ENCODE results near the gene ZDHHC24. TPM values are rescaled to one million over a fixed set of nuclear protein-coding genes. Genes with fewer than 3 reads are reported as not detected.

ZDHHC24 gene
- total RNA-seq, 1 donor from 2014 or later: 16.5 TPM

DNA sequence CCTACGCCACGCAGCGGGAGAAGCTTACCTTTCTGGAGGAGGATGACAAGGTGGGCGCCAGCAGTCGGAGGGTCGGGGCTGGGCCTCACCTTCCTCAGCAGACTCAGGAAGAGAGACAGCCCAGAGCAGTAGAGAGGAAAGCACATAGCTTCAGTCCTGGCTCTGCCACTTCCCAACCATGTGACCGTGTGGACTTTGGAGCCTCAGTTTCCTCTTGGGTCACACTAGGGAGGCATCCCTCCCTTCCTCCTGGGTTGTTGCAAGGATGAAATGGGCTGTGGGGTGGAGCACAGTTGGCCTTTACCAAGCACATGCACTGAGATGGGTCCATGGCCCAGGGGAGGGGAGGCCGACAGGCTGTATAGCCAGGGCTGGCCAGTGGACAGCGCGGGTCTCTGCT is 52.7 kb downstream of the ZDHHC24 start:
- Histone ChIP-seq H3K4me1 (no peaks in the 10 kb centered on the region), H3K36me3 (peaks cover 0 to 21% of the 10 kb centered on the region in 2 donors), H3K4me3 (no peak overlapping the region)

GRCh38 chr11:66492161-66492865 is 53.5 kb downstream of the ZDHHC24 start:
- H3K27me3 ChIP-seq: no peaks in the 10 kb centered on the region
- no peak overlapping the region for H3K27ac ChIP-seq
- no peak for TF ChIP-seq POLR2A (IDR thresholded peaks at IDR 0.05)
- TF ChIP-seq POLR2AphosphoS5 (IDR thresholded peaks at IDR 0.05; ENCODE audit: insufficient read depth in 1 of 2, low read depth in 1 of 2): no peak
- H3K36me3 ChIP-seq: peaks cover 0 to 22% of the 10 kb centered on the region in 2 donors
- intact Hi-C loops (cut with DNase I): no loop called here
- no peak for DNase-seq (ENCODE audit: extremely low spot score in 2 of 2)
- H3K4me1 ChIP-seq: no peaks in the 10 kb centered on the region
- H3K9me3 ChIP-seq: no peaks in the 10 kb centered on the region
- no peak overlapping the region for H3K4me3 ChIP-seq

More for the DNA sequence above, 52.7 kb downstream of the ZDHHC24 start:
- H3K27ac ChIP-seq: no peak overlapping the region
- no peaks in the 10 kb centered on the region for H3K9me3 ChIP-seq
- TF ChIP-seq, protein P1, sequence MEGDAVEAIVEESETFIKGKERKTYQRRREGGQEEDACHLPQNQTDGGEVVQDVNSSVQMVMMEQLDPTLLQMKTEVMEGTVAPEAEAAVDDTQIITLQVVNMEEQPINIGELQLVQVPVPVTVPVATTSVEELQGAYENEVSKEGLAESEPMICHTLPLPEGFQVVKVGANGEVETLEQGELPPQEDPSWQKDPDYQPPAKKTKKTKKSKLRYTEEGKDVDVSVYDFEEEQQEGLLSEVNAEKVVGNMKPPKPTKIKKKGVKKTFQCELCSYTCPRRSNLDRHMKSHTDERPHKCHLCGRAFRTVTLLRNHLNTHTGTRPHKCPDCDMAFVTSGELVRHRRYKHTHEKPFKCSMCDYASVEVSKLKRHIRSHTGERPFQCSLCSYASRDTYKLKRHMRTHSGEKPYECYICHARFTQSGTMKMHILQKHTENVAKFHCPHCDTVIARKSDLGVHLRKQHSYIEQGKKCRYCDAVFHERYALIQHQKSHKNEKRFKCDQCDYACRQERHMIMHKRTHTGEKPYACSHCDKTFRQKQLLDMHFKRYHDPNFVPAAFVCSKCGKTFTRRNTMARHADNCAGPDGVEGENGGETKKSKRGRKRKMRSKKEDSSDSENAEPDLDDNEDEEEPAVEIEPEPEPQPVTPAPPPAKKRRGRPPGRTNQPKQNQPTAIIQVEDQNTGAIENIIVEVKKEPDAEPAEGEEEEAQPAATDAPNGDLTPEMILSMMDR (IDR thresholded peaks at IDR 0.05): no peak
- TF ChIP-seq POLR2A (IDR thresholded peaks at IDR 0.05): no peak
- no peaks in the 10 kb centered on the region for H3K27me3 ChIP-seq
- DNase-seq (ENCODE audit: extremely low spot score in 2 of 2): no peak
- intact Hi-C loops (cut with DNase I): no loop called here

- Histone ChIP-seq H3K4me3 (no peak overlapping the region), H3K4me1 (no peaks in the 10 kb centered on the region), H3K36me3 (peaks cover 0 to 20% of the 10 kb centered on the region in 2 donors), H3K27me3 (no peaks in the 10 kb centered on the region), H3K9me3 (no peaks in the 10 kb centered on the region), H3K27ac (no peak overlapping the region)
- intact Hi-C loops (cut with DNase I): no loop called here
- TF ChIP-seq, protein P1 (IDR thresholded peaks at IDR 0.05): no peak
- TF ChIP-seq POLR2A (IDR thresholded peaks at IDR 0.05) (no peak), POLR2AphosphoS5 (IDR thresholded peaks at IDR 0.05; ENCODE audit: insufficient read depth in 1 of 2, low read depth in 1 of 2) (no peak)
- DNase-seq (ENCODE audit: extremely low spot score in 2 of 2): no peak
Measured at GRCh38 chr11:66491315-66491935, 54.4 kb downstream of the ZDHHC24 start.

DNA sequence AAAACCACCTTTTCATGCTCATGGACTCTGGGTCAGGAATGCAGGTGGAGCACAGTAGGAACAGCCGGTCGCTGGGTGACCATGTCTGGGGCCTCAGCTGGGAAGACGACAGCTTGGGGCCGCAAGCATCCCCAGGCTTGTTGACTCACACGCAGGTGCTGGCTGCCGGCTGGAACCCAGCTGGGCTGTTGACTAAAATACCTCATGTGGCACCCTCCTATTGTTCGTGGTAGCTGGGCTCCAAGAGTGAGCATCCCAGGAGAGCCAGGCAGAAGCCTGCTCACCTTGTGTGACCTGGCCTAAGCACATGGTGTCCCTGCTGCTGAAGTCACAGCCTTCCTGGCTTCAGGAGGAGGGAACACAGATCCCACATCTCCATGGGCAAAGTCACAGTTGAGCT is 56.2 kb downstream of the ZDHHC24 start:
- Histone ChIP-seq H3K27ac (no peak overlapping the region), H3K27me3 (no peaks in the 10 kb centered on the region), H3K9me3 (no peaks in the 10 kb centered on the region), H3K4me1 (no peaks in the 10 kb centered on the region), H3K4me3 (no peak overlapping the region), H3K36me3 (peaks cover 0 to 20% of the 10 kb centered on the region in 2 donors)
- no peak for DNase-seq (ENCODE audit: extremely low spot score in 2 of 2)
- intact Hi-C loops (cut with DNase I): no loop called here
- TF ChIP-seq, protein P1 (IDR thresholded peaks at IDR 0.05): no peak
- TF ChIP-seq POLR2AphosphoS5 (IDR thresholded peaks at IDR 0.05; ENCODE audit: insufficient read depth in 1 of 2, low read depth in 1 of 2): no peak
- TF ChIP-seq POLR2A (IDR thresholded peaks at IDR 0.05): no peak

DNA sequence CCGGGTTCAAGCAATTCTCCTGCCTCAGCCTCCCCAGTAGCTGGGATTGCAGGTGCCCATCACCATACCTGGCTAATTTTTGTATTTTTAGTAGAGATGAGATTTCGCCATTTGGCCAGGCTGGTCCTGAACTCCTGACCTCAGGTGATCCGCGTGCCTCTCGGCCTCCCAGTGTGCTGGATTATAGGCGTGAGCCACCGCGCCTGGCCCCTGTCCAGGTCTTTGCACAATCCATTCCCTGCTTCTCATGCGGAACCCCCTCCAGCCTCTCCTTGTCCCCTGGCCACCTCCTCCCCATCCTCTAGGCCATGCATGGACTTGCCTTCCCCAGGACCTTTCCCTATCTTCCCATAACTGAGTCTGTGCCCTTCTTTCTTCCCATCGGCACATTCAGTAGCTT is 56.9 kb downstream of the ZDHHC24 start:
- H3K27me3 ChIP-seq: no peaks in the 10 kb centered on the region
- no peaks in the 10 kb centered on the region for H3K9me3 ChIP-seq
- DNase-seq (ENCODE audit: extremely low spot score in 2 of 2): no peak
- no peak overlapping the region for H3K27ac ChIP-seq
- no peak overlapping the region for H3K4me3 ChIP-seq
- no peak for TF ChIP-seq POLR2A (IDR thresholded peaks at IDR 0.05)
- no peak for TF ChIP-seq POLR2AphosphoS5 (IDR thresholded peaks at IDR 0.05; ENCODE audit: insufficient read depth in 1 of 2, low read depth in 1 of 2)
- TF ChIP-seq, protein P1 (IDR thresholded peaks at IDR 0.05): no peak
- H3K4me1 ChIP-seq: no peaks in the 10 kb centered on the region
- H3K36me3 ChIP-seq: peaks cover 0 to 20% of the 10 kb centered on the region in 2 donors
- intact Hi-C loops (cut with DNase I): no loop called here
